ENCODE results near the gene MTCL1.
"Not testable (repeated sequence)": the region's sequence is repeated elsewhere in the genome, so short reads cannot be mapped to it uniquely, and the experiment has no call there.

The MTCL1 gene

DNA sequence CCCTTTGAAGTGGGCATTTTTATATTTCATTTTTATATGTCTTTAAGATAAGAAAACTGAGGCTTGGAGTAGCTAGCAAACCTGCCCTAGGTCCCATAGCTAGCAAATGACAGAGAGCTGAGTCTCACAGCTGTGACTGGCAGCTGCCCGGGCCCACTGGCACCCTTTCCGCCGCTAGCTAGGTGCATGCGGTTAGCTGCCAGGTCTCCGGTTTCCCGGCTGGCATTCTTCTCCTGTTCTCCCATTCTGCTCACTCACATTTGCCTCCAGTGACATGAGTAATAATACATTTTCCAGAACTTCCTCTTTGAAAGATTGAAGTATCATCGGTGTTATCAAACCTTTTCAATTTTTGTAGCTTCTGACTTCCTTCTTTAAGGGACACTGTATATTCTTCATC is 38.7 kb downstream of the MTCL1 start:
- DNase-seq (ENCODE audit: low read depth), result no peak

DNA sequence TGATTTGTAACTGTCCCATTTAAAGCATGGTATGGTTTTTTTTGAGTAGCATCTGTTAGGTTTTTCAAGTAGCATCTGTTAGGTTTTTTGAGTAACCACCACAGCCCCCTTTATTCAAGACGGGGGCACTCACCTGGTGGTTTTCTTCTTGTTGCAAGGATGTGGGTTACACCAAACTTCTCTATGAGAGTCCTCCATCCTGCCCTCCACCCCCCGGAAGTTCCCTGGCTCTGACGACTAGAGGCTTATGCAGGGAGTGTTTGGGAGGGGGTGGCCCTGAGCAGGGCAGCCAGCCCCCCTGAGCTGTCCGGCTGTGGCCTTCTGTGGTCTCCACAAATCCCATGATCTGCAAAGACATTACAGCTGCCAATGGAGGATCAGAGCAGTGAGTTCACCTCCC is 39.3 kb downstream of the MTCL1 start:
- DNase-seq (ENCODE audit: low read depth), result peak; percentile 3

DNA sequence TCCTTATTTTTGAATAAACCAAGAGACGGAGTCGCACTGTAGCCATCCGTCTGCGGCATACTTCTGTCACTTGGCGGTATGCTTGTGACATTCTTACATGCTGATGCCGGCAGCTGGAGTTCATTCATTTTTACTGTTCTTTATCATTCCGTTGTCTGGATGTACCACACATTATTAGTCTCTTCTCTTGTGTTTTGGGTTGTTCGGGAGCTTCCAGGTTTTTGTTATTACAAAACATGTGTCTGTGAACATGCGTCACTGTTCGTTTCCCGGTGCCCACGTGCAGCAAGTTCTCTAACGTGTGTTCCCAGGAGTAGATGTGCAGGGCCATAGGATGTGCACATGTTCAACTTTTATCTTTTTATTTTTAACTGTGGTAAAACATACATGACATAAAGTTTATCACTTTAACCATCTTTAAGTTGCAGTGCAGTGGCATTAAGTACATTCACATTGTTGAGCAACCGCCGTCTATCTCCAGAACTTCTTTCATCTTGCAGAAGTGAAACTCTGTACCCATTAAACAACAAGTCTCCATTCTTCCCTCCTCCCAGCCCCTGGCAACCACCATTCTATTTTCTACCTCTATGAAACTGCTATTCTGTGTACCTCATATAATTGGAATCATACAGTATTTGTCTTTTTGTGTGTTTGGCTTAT is 40.1 kb downstream of the MTCL1 start:
- DNase-seq (ENCODE audit: low read depth), result no peak

DNA sequence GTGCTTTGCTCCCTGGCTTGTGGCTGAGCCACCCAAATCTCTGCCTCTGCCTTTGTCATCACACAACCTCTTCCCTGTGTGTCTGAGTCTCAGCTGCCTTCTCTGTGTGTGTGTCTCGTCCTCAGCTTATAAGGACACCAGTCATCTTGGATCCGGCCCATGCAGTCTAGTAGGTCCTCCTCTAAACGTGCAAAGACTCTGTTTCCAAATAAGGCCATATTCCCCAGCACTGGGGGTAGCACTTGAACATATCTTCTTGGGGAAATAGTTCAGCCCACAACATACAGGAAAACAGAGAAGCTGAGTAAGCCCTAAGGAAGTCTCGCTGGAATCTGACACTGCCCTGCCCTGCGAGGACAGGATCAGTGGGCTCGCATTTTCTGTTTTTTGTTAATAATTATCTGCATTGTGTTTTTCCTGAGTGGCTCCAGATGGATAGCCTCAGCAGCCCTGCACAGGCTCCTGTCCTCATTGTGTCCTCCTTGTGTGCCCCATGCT is 42.1 kb downstream of the MTCL1 start:
- no peak for DNase-seq (ENCODE audit: low read depth)

- DNase-seq (ENCODE audit: low read depth), result no peak
Measured at GRCh38 chr18:8749492-8749891, 44.1 kb downstream of the MTCL1 start.

DNA sequence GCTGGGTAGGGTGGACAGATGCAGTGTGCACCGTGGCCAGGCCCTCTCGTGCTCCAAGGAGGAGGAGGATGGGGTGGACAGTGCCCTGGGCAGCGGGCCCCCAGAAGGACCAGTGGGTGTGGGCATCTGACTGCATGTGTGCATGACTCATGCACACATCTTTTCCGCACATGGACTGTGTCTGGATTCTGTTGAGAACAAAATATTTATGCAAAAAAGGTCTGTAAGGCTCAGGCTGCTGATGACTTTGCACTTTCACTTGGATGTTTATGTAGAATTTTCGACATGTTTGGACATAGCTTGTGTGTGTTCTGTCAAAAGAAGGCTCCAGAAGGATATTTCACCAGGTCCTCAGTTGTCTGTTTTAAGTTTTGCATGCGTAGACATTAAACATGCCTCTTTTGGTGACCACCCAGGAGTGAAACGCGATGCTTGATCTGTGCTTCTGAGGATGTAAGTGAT is 45.6 kb downstream of the MTCL1 start:
- DNase-seq (ENCODE audit: low read depth), result no peak

- DNase-seq (ENCODE audit: low read depth), result no peak
Measured at GRCh38 chr18:8751692-8752091, 46.3 kb downstream of the MTCL1 start.

DNA sequence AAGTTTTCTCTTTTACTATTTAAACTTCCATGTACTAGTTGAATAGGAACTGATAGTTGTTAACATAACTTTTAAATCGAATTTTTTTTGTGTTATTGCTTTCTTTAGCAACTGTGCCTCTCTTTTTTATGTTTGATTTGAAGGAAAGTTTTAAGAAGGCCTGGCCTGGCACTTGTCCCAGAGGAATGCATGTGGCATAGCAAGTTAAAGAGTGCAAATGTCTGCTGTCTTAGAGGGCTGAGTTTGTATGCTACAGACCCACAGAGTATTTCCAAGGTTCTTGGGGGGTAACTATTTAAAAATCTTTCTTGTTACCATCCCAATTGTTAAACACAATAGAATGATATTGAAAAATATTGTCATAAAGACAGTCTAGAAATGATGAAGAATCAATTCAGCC is 47.0 kb downstream of the MTCL1 start:
- DNase-seq (ENCODE audit: low read depth), result no peak

DNA sequence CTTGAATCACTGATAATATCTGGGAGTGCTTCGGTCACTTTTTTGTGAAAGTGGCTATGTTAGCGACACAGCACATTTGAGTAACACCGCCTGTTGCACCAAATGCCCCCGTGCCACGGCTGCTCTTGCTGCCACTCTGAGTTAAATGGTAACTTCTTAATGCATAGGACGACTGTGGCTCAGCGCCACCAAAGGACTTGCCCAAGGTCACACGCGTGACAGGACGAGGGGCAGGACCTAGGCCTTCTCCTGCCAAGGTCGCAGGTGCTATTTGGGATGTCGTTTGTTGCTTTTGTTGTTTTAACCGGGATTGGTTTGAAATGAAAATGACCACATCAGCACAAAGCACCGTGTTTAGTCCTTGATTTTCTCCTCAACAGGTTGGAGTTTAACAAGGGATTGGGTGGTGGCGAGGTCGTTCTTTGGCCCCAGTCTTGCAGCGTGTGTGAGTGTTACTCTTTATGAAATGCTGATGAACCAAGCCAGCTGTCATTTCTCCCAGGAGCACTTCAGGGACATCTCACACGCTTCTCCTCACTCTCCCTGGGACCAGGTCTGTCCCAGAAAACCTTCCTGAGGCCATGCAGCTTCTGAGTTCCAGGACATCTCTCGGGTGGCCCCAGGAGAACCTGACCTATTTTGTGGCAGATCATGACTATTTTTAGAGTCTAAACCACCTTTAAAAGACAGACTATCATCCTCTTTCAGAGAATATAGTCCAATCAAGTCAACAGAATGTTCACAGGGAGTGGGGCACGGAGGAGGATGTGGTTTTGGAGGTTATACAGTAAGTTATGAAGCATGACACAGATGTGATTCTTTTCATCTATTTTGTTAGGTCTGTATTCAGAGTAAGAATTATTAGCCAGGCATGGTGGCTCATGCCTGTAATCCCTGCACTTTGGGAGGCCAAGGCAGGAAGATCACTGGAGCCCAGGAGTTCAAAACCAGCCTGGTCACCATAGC is 49.9 kb downstream of the MTCL1 start:
- peak; percentile 7 for DNase-seq (ENCODE audit: low read depth)

DNA sequence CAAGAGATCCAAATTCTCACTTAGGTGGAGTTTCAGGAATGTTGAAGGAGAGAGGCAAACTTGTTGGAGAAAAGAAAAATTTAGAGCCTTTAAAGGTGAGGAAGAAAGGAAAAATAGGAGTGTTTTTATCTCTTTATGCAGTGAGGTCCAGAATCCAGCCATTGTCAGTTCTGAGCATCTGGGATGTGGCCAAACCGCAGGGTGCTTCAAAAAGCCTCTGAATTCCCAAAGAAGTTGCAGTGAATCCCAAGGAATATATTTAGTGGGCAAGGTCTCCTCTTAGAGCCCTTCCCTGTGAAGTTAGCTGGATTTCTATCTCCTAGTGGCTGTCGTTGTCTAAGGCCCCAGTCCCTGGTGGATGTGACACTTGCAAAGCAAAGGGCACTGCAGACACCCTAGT is 51.2 kb downstream of the MTCL1 start:
- DNase-seq (ENCODE audit: low read depth), result no peak

DNA sequence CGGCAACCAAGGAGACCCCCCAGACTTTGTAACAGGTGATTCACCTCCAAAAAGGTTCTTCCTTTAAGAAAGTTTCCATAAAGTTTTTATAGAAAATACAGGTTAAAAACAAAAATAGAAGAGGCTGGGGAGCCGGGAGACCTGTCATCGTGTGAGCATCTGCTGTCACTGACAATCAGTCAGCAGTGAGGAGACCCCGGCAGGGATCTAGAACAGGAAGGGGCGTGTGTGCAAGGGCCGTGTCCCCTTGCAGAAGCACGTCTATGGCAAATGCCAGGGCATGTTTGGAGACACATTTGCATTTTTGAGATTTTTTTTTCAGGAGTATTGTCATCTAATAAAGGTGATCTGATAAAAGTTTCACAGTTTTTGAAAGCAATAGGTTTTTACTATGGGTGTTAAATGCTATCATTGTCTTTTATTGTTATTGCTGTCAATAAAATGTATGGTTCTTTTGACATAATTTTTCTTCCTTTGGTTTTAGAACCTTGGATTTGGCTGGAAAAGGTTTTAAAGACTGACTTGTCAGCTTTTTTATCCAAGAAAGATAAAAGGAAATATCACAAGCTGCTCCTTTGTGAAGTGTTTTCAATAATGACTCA is 52.1 kb downstream of the MTCL1 start:
- no peak for DNase-seq (ENCODE audit: low read depth)

GRCh38 chr18:8758466-8758865 is 53.1 kb downstream of the MTCL1 start:
- DNase-seq (ENCODE audit: low read depth), result no peak

GRCh38 chr18:8760984-8761383 is 55.6 kb downstream of the MTCL1 start:
- no peak for DNase-seq (ENCODE audit: low read depth)

GRCh38 chr18:8761535-8761934 is 56.2 kb downstream of the MTCL1 start:
- DNase-seq (ENCODE audit: low read depth), result not testable (repeated sequence)

DNA sequence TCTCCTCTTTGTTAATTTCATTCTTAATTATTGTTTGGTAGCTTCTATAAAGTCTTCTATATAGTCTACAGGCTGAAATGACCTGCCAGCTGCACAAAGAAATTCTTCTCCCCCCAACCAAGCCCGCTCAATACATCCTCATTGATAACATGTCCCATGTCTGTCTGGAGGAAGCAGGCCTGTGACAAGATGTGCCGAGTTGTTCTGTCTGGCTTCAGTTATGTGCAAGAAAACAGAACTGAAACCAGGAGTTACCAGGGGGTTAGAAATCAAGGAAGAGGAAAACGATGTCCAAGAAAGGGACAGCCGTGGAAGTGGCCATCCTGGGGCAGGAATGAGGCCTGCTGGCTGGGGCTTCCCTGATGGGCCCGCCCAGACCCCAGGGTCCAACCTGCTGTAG is 57.6 kb downstream of the MTCL1 start:
- DNase-seq (ENCODE audit: low read depth), result no peak

GRCh38 chr18:8763611-8764010 is 58.3 kb downstream of the MTCL1 start:
- DNase-seq (ENCODE audit: low read depth), result no peak

DNA sequence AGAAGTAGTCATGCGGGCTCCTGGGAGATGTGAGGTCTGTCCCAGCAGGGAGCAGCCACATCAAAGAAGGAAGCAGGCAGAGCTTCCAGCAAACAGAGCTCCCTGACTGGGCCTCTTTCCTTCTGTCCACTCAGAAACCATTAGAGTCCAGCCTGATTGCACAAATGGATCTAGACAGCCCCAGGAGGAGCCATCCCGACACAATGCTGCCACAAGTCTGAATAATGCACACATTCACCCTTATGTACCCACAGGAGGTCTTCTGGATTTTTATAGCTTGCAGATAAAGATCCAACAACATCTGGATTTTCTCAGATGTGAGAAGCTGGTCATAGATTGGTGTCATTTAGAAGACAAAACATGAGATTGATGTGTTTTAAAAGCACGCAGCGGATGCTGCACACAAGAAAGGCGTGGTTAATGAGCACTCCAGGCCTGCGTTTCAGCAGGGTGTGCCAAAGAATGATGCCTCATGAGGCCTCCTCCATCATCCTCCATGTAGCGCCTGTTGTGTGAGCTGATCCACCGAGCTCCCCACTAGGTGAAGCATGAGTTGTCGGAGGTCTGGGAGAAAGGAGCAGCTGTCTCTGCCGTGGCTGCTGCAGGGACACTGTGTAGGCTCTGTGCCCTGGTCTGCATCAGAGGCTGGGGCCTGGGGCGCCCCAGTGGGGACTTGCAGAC is 60.6 kb downstream of the MTCL1 start:
- no peak for DNase-seq (ENCODE audit: low read depth)

- no peak for DNase-seq (ENCODE audit: low read depth)
Measured at GRCh38 chr18:8766559-8767293, 61.4 kb downstream of the MTCL1 start.

DNA sequence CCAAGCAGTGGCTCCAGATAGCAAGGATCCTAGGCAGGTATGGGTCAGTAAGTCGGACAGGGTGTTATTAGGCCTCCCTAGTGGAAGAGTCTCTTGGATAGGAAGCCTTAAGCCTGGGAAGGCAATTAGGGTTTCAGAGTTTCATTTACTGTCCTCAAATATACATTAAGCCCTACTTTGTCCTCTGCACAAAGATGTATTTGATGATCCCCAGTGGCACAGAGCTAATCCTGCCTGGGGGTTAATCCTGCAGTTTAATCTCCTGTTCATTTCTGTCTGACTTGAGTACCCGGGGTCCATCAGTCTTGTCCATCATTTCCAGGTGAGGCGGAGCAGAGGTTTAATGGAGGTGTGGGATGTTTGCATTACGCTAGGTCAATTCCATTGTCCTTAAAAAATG is 62.0 kb downstream of the MTCL1 start:
- no peak for DNase-seq (ENCODE audit: low read depth)

GRCh38 chr18:8769509-8770095 is 64.2 kb downstream of the MTCL1 start:
- no peak for DNase-seq (ENCODE audit: low read depth)

- DNase-seq (ENCODE audit: low read depth), result no peak
Measured at GRCh38 chr18:8770657-8771056, 65.3 kb downstream of the MTCL1 start.

All from stimulated activated CD8-positive, alpha-beta memory T cell treated with anti-CD3 and anti-CD28 coated beads, Interleukin-4, amount 100 ng/mL, for 24 hours (primary cell).